Measurements from ENCODE around the gene RAET1G.

GRCh38 chr6:149895833-149896271, 27.1 kb downstream of the RAET1G start:
- TF ChIP-seq CTCF (IDR thresholded peaks at IDR 0.05) (no peak), EZH2 (IDR thresholded peaks at IDR 0.05; ENCODE audit: borderline replicate concordance, insufficient read depth, low read depth, low read length, poor library complexity, severe bottlenecking) (no peak)

Measured in B cell (primary cell).